C4-2B (cell line): ENCODE measurements around the gene KEAP1.

Experiments
- CTCF ChIP-seq: fragments of 450-650 bp; conservative IDR thresholded peaks from 2 replicates; pipeline ENCODE4 v1.5.1; 2017; ENCODE audit warnings: mild to moderate bottlenecking
- ZFX ChIP-seq: fragments of 450-650 bp; IDR thresholded peaks from 2 replicates; pipeline ENCODE4 v1.6.1; 2017

GRCh38 chr19:10513223-10513622 is 10.1 kb upstream of the KEAP1 start:
- TF ChIP-seq CTCF (no peak), ZFX (no peak)
